Measurements from ENCODE around the gene EGLN1. TPM values are rescaled to one million over a fixed set of nuclear protein-coding genes. Genes with fewer than 3 reads are reported as not detected.

The EGLN1 gene
- total RNA-seq, 1 experiment from 2014 or later: 27.1 TPM

DNA sequence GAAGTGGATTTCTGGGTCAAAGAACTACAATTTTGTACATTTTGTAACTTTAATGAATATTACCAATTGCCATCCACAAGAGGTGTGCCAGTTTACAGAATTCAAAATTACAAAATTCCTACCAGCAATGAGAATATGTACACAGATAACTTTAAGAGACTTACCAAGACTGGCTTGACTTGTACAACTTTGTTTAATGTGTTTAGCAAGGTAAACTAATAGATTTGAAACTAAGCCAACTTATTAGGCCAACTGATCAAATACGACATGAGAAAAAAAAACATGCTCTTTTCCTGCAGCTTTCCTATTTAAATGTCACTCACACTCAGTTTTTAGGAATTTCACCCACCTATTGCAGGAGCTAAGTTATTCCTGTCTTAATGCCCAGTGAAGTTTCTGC lies 95.8 kb downstream of the EGLN1 start (continued):
- TF ChIP-seq, protein P1, sequence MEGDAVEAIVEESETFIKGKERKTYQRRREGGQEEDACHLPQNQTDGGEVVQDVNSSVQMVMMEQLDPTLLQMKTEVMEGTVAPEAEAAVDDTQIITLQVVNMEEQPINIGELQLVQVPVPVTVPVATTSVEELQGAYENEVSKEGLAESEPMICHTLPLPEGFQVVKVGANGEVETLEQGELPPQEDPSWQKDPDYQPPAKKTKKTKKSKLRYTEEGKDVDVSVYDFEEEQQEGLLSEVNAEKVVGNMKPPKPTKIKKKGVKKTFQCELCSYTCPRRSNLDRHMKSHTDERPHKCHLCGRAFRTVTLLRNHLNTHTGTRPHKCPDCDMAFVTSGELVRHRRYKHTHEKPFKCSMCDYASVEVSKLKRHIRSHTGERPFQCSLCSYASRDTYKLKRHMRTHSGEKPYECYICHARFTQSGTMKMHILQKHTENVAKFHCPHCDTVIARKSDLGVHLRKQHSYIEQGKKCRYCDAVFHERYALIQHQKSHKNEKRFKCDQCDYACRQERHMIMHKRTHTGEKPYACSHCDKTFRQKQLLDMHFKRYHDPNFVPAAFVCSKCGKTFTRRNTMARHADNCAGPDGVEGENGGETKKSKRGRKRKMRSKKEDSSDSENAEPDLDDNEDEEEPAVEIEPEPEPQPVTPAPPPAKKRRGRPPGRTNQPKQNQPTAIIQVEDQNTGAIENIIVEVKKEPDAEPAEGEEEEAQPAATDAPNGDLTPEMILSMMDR (IDR thresholded peaks at IDR 0.05 in 2 of 3, conservative IDR thresholded peaks at IDR 0.05 in 1 of 3; ENCODE audit: borderline replicate concordance in 1 of 3, insufficient read depth in 1 of 3, low read depth in 2 of 3, low read length in 2 of 3): no peak
- TF ChIP-seq ZNF274 (IDR thresholded peaks at IDR 0.05; ENCODE audit: low read depth, low read length) (no peak), JUND (IDR thresholded peaks at IDR 0.05) (no peak), EGR1 (IDR thresholded peaks at IDR 0.05; ENCODE audit: low read depth) (no peak), TCF7L2 (IDR thresholded peaks at IDR 0.05; ENCODE audit: borderline replicate concordance, extremely low read depth, insufficient read depth, insufficient read length) (no peak)

DNA sequence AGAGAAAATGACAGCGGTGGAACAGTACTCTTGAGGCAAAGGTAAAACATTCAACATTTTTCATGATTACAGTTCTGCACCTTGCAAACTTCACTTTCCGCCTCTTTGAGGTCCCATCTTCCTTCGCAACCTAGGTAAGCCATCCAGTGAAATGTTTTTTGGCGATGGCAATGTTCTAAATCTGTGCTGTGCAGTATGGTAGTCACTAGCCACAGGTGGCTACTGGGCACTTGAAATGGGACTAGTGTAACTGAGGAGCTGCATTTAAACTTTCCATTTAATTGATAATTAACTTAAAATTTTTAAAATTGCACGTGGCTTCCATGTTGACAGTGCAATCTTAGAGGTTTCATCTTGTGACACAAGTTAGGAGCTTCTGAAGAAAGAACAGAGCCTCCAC lies 97.4 kb downstream of the EGLN1 start:
- CTCF ChIA-PET: interaction anchor here (1.1 kb wide), 1 partner anchor 13 kb away, joined by 3 read pairs; the partner anchor contains the start of genes EXOC8 and SPRTN
- no peaks in the 10 kb centered on the region for H3K9me3 ChIP-seq (ENCODE audit: control insufficient read depth in 1 of 2, insufficient read depth in 1 of 2, low read depth in 1 of 2, low read length in 2 of 2)
- POLR2A ChIA-PET: interaction anchor here (2.1 kb wide), 1 partner anchor 13 kb away, joined by 5 read pairs; the partner anchor contains the start of genes EXOC8 and SPRTN
- no TSS peak for BruUV-seq (replicated peaks)
- H3K4me1 ChIP-seq (ENCODE audit: control insufficient read depth in 1 of 2, insufficient read depth in 2 of 2, low read length in 2 of 2): no peaks in the 10 kb centered on the region
- ATAC-seq: no peak
- no peaks in the 10 kb centered on the region for H3K36me3 ChIP-seq (ENCODE audit: control insufficient read depth in 1 of 2, insufficient read depth in 2 of 2, low read length in 2 of 2)
- H3K9ac ChIP-seq (ENCODE audit: low read length): no peak overlapping the region
- TF ChIP-seq TCF7L2 (IDR thresholded peaks at IDR 0.05; ENCODE audit: borderline replicate concordance, extremely low read depth, insufficient read depth, insufficient read length) (no peak), EGR1 (IDR thresholded peaks at IDR 0.05; ENCODE audit: low read depth) (no peak), ZFX (IDR thresholded peaks at IDR 0.05) (no peak), FOSL1 (IDR thresholded peaks at IDR 0.05; ENCODE audit: low read depth) (no peak), SRF (IDR thresholded peaks at IDR 0.05; ENCODE audit: low read depth) (no peak), SIN3A (IDR thresholded peaks at IDR 0.05; ENCODE audit: low read depth) (no peak), CEBPB (IDR thresholded peaks at IDR 0.05; ENCODE audit: low read depth) (no peak), JUND (IDR thresholded peaks at IDR 0.05) (no peak), ZNF274 (IDR thresholded peaks at IDR 0.05; ENCODE audit: low read depth, low read length) (no peak), EZH2phosphoT487 (IDR thresholded peaks at IDR 0.05; ENCODE audit: borderline replicate concordance) (no peak), ELF1 (IDR thresholded peaks at IDR 0.05; ENCODE audit: borderline replicate concordance, low read depth) (no peak), SP1 (IDR thresholded peaks at IDR 0.05; ENCODE audit: low read depth) (no peak), YY1 (IDR thresholded peaks at IDR 0.05; ENCODE audit: extremely low read depth, insufficient replicate concordance, low read depth, low read length) (no peak), EZH2 (IDR thresholded peaks at IDR 0.05) (no peak), RAD21 (IDR thresholded peaks at IDR 0.05; ENCODE audit: low read depth) (no peak), POLR2A (IDR thresholded peaks at IDR 0.05; ENCODE audit: borderline replicate concordance, extremely low read depth, insufficient read depth, insufficient read length) (no peak)
- TF ChIP-seq, protein P2, sequence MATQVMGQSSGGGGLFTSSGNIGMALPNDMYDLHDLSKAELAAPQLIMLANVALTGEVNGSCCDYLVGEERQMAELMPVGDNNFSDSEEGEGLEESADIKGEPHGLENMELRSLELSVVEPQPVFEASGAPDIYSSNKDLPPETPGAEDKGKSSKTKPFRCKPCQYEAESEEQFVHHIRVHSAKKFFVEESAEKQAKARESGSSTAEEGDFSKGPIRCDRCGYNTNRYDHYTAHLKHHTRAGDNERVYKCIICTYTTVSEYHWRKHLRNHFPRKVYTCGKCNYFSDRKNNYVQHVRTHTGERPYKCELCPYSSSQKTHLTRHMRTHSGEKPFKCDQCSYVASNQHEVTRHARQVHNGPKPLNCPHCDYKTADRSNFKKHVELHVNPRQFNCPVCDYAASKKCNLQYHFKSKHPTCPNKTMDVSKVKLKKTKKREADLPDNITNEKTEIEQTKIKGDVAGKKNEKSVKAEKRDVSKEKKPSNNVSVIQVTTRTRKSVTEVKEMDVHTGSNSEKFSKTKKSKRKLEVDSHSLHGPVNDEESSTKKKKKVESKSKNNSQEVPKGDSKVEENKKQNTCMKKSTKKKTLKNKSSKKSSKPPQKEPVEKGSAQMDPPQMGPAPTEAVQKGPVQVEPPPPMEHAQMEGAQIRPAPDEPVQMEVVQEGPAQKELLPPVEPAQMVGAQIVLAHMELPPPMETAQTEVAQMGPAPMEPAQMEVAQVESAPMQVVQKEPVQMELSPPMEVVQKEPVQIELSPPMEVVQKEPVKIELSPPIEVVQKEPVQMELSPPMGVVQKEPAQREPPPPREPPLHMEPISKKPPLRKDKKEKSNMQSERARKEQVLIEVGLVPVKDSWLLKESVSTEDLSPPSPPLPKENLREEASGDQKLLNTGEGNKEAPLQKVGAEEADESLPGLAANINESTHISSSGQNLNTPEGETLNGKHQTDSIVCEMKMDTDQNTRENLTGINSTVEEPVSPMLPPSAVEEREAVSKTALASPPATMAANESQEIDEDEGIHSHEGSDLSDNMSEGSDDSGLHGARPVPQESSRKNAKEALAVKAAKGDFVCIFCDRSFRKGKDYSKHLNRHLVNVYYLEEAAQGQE (IDR thresholded peaks at IDR 0.05; ENCODE audit: low read depth): no peak
- TF ChIP-seq, protein P3, sequence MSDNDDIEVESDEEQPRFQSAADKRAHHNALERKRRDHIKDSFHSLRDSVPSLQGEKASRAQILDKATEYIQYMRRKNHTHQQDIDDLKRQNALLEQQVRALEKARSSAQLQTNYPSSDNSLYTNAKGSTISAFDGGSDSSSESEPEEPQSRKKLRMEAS (IDR thresholded peaks at IDR 0.05): no peak
- TF ChIP-seq, protein P4, sequence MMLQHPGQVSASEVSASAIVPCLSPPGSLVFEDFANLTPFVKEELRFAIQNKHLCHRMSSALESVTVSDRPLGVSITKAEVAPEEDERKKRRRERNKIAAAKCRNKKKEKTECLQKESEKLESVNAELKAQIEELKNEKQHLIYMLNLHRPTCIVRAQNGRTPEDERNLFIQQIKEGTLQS (IDR thresholded peaks at IDR 0.05): no peak
- no peak overlapping the region for H2AFZ ChIP-seq (ENCODE audit: low read depth, low read length, poor library complexity, severe bottlenecking)
- H3K79me2 ChIP-seq (ENCODE audit: insufficient read depth, low read length): no peaks in the 10 kb centered on the region
- RAD21 ChIA-PET (ENCODE audit: low non-redundant PET in 1 of 2, low total read pairs in 2 of 2, uncharacterized antibody in 2 of 2, unreplicated experiment in 2 of 2): no interaction called here
- no peak overlapping the region for H3K4me3 ChIP-seq (replicated peaks in 1 of 2; ENCODE audit: low read depth in 1 of 2, low read length in 2 of 2)
- no peaks in the 10 kb centered on the region for H3K9me2 ChIP-seq (ENCODE audit: insufficient read depth)
- H3K27me3 ChIP-seq (ENCODE audit: insufficient read depth, low read length): no peaks in the 10 kb centered on the region
- no peak overlapping the region for H3K4me2 ChIP-seq (ENCODE audit: low read length)
- intact Hi-C loops (cut with micrococcal nuclease): no loop called here
- DNase-seq (ENCODE audit: low read depth, low spot score): no peak
- no peak overlapping the region for H3K27ac ChIP-seq (ENCODE audit: low read depth, low read length)
- no peaks in the 10 kb centered on the region for H4K20me1 ChIP-seq (ENCODE audit: insufficient read depth)

All from HCT116 (cell line).